ENCODE measurements around the gene LRRK1.

- no peak for TF ChIP-seq CTCF (conservative IDR thresholded peaks at IDR 0.05; ENCODE audit: low read depth in 2 of 2)
- TF ChIP-seq EZH2phosphoT487 (IDR thresholded peaks at IDR 0.05; ENCODE audit: unreplicated experiment), result no peak
- no peak for TF ChIP-seq REST (IDR thresholded peaks at IDR 0.05; ENCODE audit: unreplicated experiment)
- TF ChIP-seq POLR2AphosphoS5 (IDR thresholded peaks at IDR 0.05; ENCODE audit: low read depth), result no peak
- TF ChIP-seq JUNB (IDR thresholded peaks at IDR 0.05; ENCODE audit: unreplicated experiment), result no peak
- no peak for TF ChIP-seq CREB1 (CRISPR knock-in tag; IDR thresholded peaks at IDR 0.05; ENCODE audit: low read depth)
Observed at GRCh38 chr15:101048176-101048575, 129.0 kb downstream of the LRRK1 start.

All from GM23338 (cell line).